IPS DF 4.7 (cell line): Measurements from ENCODE around the gene CCR7.

Experiments used
- DNase-seq: peaks from one replicate; pipeline ENCODE4 v3.0.0-alpha.2; 2013; ENCODE audit warnings: low spot score; ENCODE audit errors: extremely low read depth

CCR7 gene

GRCh38 chr17:40535924-40536294, 29.4 kb downstream of the CCR7 start:
- no peak for DNase-seq

DNA sequence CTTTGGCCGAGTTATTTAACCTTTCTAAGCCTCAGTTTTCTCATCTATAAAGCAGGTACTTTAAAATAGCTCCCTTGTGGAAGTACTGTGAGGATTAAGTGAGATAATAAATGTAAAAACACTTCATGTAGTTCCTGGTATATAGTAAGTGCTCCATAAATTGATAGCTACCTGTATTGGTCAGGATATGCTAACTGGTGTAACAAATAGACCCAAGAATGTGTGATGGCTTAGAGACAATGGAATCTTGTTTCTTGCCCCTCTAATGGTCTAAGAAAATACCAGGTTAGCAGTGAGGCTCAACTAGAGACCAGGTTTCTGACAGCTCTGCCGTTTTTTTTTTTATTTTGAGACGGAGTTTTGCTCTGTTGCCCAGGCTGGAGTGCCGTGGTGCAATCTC, 29.8 kb downstream of the CCR7 start:
- no peak for DNase-seq

DNA sequence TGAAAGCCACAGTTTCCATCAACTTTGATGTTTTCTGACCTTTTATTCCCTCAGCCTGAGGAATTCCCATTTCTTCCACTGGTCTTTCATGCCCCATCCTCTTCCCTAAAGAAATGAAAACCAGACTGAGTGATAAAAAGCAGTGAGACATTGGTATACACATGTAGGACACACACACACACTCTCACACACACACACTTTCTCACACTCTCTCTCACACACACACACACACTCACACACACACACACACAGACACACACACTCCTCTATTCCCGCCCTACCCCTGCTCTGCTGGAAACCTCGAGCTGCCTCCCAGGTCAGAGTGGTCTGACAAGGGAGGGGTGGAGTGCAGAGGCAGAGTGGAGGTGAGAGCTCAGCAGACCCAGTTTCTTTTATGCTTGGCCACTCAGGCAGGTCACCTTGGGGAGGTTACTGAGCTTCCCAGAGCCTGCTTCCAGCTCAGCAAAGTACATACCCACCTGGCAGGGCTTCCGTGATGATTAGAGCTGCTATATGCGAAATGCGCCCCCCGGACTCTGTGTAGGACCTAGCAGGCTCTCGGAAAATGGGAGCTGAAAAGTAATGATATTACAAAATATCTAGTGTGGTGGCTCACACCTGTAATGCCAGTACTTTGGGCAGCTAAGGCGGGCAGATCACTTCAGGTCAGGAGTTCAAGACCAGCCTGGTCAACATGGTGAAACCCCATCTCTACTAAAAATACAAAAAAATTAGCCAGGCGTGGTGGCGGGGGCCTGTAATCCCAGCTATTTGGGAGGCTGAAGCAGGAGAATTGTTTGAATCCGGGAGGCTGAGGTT, 30.7 kb downstream of the CCR7 start:
- DNase-seq, result no peak

DNA sequence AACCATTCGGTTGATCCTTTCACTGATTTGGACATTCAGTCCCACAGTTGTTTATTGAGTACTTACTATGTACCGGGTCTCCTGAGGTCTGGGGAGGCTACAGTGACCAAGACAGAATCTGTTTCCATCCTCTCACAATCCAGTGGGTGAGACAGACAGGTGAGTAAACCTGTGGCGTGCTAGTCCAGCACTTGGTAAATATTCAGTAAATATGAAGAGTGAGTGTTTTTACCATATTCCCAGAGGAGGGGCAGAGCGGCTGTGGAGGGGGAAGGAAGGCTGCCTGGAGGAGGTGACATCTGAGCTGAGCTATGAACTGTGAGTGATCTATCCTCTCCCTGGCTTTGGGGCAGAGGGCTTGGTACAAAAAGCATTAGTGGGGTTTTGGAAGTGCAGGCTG, 31.4 kb downstream of the CCR7 start:
- no peak for DNase-seq

DNA sequence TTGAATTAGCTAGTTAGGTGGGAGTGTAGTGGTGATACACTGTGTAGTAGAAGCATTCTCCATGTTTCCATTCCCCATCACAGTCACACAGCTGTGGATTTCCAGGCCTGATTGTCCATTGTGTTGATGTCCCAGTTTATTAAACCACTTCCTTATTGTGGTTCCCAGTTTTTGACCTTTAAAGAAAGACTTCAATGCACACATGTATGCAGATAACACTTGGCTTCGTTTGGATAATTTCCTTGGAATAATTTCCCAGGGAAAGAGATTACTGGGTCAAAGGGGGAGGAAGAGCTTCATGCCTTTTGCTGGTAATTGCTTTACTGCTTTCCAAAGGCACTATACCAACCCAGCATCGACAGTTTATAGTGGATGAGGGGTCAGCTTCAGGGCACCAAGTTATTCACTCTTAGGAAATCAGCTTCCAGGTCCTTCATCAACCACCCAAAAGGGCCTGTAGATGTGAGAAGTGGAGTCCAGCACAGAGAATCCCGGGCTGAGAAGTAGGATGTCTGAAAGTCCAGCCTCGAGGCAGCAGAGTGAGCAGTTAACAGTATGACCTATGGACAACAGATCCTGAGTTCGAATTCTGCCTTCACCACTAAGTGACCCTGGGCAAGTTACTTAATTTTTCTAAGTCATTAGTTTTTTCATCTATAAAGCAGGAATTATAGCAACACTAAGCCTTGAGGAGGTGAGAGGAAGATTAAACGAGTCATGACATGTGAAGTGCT, 32.6 kb downstream of the CCR7 start:
- DNase-seq, result no peak

DNA sequence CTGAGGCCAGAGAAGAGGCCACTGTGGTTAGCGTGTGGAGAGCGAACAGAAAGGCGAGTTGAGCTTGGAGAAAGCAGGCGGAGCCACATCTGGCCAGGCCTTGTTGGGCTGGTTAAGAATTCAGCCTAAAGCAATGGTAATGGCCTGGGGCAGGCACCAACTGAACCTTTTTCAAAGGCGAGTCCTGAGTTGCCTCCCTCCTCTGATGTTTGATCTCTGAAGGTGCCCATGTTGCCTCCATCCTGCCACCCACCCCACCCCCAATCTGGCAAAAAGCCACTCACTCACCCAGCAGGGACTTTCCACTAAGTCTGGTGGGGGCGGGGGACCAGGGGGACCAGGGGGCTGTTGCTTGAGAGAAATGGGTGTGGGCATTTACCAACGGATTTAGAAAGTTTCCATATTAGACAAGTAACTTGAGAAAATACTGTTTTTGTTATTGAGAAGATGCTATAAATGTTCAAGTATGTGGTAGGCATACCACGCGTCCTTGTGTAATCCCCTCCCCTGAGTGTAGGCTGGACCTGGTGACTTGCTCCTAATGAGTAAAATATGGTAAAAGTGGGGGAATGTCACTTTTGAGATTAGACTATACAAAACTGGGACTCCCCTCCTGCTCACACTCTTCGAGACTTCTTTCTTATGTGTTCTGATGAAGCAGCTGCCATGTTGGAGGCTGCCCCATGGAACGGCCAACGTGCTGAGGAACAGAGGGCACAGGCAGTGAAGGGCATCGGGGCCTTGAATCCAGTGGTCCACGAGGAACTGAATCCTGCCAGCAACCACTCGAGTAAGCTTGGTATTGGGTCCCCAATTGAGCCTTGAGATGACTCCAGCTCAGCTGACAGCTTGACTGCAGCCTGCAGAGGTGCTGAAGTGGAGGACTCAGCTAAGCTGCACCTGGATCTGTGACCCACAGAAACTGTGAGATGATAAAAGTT, 34.0 kb downstream of the CCR7 start:
- no peak for DNase-seq

GRCh38 chr17:40530531-40530994, 34.7 kb downstream of the CCR7 start:
- no peak for DNase-seq

DNA sequence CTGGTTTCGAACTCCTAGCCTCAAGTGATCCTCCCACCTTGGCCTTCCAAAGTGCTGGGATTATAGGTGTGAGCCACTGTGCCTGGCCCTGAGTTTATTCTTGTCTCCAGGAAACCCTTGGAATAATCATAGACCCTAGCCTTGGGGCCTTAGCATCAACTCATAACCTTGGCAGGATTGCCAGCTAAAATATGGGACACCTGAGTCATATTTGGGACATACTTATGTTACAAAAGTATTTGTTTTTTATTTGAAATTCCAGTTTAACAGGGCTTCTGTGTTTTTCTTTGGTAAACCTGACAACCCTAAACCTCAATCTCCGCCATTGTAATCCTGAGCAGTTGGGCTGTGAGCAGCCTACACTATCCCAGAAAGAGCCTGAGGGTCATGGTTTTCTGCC, 35.3 kb downstream of the CCR7 start:
- no peak for DNase-seq

- no peak for DNase-seq
Measured at GRCh38 chr17:40528692-40529417, 36.4 kb downstream of the CCR7 start.

- DNase-seq, result no peak
Measured at GRCh38 chr17:40526668-40527067, 38.6 kb downstream of the CCR7 start.

- DNase-seq, result no peak
Measured at GRCh38 chr17:40525294-40525693, 40.0 kb downstream of the CCR7 start.

DNA sequence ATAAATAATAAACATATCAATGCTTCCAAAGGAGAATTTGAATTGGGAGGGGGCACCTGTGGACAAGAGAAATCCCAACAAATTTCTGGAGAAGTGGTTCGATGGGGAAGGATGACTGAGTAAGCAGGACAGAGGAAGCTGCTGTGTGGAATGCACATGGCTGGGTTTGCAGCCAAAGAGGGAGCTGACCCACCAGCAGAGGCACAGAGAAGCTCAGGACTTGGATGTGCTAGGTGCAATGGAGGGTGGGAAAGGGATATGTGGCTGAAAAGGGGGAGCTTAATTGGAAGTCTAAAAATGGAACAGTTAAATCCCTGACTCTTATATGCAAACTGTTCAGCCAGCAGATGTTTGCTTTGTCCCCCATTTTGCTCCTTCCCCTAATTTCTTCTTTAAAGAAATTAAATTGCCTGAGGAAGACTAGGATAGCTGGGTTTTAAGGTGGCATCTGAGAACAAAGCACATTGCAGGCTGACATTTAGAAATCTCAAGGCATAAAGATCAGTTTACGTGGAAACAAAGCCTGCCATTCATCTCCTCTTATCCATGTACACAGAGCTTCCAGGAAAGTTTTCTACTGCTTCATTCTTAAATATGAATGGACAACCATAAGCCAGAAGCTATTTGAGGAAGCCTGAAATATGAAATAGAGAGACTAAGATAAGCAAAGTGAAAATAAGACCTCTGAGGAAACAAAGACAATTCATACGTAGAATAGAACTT, 40.9 kb downstream of the CCR7 start:
- no peak for DNase-seq

GRCh38 chr17:40522961-40523310, 42.3 kb downstream of the CCR7 start:
- DNase-seq, result no peak

GRCh38 chr17:40522250-40522960, 42.9 kb downstream of the CCR7 start:
- no peak for DNase-seq

DNA sequence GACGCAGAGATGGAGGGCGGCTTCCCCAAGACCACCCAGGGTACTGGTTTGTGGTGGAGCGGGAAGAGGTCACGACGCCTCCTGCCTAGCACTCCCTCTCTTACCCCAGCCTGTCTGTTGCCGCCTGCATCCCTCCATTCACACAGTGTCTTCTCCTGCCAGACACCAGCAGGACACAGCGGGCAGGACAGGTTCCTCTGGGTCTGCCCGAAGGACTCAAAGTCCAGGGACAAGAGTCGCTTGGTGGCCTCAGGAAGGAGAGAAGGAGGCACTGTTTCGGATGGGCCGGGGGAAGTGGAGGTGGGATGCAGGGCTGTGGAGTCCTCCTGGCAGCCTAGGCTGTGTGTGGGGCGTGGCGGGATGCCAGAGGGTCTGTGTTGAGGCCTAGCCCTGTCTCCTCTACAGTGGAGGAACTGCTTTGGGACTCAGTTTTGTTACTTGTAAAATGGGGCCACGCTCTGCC, 44.2 kb downstream of the CCR7 start:
- no peak for DNase-seq

DNA sequence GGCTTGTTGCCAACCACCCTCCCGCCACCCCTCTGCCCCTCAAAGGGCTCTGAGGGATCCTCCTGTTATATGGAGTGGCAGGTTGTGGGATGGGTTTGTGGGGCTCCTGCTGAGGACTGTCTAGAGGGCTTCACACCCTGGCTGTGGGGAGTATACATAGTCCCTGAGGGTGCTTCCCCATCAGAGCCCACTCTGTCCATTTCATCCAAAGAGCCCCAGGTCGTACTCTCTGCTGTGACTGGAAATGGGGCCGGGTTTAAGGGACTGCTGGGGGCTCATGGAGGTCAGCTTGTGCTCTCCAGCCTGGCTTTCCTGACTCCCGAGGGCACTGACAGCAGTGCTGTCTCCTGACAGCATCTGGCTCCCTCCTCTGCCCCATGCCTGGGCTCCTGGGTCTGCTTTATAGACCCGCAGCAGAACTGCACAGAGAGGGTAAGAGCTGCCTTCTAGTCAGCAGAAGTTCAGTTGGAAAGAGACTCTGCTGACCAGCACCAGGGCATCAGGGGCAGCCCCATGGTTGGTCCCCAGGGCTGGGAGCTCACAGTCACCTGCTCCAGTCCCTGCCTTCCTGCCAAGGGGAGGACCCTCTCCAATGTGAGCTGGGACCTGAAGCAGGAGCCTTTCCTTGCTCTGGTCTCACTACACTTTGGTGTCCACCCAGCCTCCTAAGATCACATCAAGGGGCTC, 46.0 kb downstream of the CCR7 start:
- DNase-seq, result no peak

DNA sequence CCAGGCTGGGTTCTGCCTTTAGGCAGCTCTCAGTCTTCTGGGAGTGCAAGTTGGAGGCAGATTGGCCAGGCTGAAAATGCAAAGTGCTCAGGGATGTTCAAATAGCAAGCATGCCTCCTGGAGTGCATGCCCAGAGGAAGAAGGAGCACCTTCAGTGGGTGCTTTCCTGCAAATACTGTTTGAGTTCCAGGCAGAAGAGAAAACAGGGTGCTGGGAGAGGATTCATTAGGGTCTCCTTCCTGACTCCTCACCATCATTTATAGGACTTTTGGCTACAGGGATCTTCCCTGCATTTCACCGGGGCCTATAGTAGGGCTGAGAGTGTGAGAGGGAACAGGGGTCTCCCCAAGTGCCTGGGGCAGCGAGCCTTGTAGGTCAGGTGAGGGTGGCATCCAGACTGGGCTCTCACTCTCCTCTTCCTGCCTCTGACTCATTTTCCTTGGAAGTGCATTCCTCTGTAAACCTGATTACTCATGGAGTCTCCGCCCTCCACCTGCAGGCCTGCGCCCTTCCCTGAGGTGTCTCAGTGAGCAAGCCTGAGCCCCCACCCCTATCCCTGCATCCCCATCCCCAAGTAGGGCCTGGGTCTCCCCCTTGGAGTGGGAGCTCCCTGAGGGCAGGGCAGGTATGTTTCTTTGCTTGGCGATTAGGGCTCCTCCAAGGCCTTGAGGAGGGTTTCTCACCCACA, 46.7 kb downstream of the CCR7 start:
- DNase-seq, result no peak

- DNase-seq, result no peak
Measured at GRCh38 chr17:40517981-40518380, 47.3 kb downstream of the CCR7 start.

GRCh38 chr17:40517286-40517662, 48.0 kb downstream of the CCR7 start:
- DNase-seq, result no peak
